ENCODE data around the gene EPS8L3. TPM values are rescaled to one million over a fixed set of nuclear protein-coding genes. Genes with fewer than 3 reads are reported as not detected.

EPS8L3 gene
- total and polyA plus RNA-seq, 2 of the 8 experiments (the other 6 are each of a cell fraction or from before 2014, with no cell fraction given), result not detected

DNA sequence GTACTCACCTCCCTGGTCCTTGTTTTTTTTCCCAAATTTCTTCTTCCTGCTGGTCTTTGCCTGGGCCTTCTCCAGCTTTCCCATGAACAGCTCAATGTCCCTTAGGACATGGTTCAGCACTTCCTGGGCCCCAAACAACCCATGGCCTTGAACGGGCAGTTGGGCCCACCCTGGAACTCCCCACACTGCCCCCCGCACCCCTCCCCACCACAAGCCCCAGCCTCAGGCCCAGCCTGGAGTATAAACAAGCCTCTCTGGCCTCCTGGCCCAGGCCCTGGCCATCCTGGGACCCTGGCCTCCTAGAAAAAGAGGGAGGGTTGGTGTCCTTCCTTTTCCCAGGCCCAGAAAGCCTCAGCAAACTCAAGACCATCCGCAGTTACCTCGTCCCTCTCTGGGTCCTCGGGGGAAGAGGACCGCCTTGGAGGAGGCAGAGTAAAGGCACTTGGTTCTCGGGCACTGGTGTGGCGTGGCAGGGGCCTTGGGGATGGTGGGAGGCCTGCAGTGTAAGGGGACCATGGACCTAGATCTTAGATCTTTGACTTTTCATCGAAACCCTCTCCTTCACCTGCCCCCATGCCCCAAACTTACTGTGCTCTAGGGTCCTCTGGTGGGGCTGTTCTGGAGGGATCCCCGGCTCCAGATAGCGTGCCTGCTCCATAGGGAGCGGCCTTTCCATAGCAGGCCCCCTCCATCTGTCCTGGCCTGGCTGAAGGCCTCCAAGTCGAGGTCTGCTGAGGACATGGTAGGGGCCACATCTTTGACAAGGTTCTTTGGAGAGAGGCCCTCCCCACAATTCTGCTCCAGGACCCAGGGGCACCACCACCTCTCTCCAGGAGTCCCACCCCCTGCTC is 5.6 kb downstream of the EPS8L3 start (continued):
- TF ChIP-seq, protein P1, sequence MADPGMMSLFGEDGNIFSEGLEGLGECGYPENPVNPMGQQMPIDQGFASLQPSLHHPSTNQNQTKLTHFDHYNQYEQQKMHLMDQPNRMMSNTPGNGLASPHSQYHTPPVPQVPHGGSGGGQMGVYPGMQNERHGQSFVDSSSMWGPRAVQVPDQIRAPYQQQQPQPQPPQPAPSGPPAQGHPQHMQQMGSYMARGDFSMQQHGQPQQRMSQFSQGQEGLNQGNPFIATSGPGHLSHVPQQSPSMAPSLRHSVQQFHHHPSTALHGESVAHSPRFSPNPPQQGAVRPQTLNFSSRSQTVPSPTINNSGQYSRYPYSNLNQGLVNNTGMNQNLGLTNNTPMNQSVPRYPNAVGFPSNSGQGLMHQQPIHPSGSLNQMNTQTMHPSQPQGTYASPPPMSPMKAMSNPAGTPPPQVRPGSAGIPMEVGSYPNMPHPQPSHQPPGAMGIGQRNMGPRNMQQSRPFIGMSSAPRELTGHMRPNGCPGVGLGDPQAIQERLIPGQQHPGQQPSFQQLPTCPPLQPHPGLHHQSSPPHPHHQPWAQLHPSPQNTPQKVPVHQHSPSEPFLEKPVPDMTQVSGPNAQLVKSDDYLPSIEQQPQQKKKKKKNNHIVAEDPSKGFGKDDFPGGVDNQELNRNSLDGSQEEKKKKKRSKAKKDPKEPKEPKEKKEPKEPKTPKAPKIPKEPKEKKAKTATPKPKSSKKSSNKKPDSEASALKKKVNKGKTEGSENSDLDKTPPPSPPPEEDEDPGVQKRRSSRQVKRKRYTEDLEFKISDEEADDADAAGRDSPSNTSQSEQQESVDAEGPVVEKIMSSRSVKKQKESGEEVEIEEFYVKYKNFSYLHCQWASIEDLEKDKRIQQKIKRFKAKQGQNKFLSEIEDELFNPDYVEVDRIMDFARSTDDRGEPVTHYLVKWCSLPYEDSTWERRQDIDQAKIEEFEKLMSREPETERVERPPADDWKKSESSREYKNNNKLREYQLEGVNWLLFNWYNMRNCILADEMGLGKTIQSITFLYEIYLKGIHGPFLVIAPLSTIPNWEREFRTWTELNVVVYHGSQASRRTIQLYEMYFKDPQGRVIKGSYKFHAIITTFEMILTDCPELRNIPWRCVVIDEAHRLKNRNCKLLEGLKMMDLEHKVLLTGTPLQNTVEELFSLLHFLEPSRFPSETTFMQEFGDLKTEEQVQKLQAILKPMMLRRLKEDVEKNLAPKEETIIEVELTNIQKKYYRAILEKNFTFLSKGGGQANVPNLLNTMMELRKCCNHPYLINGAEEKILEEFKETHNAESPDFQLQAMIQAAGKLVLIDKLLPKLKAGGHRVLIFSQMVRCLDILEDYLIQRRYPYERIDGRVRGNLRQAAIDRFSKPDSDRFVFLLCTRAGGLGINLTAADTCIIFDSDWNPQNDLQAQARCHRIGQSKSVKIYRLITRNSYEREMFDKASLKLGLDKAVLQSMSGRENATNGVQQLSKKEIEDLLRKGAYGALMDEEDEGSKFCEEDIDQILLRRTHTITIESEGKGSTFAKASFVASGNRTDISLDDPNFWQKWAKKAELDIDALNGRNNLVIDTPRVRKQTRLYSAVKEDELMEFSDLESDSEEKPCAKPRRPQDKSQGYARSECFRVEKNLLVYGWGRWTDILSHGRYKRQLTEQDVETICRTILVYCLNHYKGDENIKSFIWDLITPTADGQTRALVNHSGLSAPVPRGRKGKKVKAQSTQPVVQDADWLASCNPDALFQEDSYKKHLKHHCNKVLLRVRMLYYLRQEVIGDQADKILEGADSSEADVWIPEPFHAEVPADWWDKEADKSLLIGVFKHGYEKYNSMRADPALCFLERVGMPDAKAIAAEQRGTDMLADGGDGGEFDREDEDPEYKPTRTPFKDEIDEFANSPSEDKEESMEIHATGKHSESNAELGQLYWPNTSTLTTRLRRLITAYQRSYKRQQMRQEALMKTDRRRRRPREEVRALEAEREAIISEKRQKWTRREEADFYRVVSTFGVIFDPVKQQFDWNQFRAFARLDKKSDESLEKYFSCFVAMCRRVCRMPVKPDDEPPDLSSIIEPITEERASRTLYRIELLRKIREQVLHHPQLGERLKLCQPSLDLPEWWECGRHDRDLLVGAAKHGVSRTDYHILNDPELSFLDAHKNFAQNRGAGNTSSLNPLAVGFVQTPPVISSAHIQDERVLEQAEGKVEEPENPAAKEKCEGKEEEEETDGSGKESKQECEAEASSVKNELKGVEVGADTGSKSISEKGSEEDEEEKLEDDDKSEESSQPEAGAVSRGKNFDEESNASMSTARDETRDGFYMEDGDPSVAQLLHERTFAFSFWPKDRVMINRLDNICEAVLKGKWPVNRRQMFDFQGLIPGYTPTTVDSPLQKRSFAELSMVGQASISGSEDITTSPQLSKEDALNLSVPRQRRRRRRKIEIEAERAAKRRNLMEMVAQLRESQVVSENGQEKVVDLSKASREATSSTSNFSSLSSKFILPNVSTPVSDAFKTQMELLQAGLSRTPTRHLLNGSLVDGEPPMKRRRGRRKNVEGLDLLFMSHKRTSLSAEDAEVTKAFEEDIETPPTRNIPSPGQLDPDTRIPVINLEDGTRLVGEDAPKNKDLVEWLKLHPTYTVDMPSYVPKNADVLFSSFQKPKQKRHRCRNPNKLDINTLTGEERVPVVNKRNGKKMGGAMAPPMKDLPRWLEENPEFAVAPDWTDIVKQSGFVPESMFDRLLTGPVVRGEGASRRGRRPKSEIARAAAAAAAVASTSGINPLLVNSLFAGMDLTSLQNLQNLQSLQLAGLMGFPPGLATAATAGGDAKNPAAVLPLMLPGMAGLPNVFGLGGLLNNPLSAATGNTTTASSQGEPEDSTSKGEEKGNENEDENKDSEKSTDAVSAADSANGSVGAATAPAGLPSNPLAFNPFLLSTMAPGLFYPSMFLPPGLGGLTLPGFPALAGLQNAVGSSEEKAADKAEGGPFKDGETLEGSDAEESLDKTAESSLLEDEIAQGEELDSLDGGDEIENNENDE (IDR thresholded peaks at IDR 0.05; ENCODE audit: insufficient replicate concordance, low read length), result no peak
- no peak for TF ChIP-seq GABPA (IDR thresholded peaks at IDR 0.05; ENCODE audit: borderline replicate concordance, insufficient read depth, low read length)
- TF ChIP-seq CBX5 (IDR thresholded peaks at IDR 0.05; ENCODE audit: low read depth, low read length), result no peak
- no peak for TF ChIP-seq SP4 (IDR thresholded peaks at IDR 0.05; ENCODE audit: low read length)
- TF ChIP-seq BCL11A (IDR thresholded peaks at IDR 0.05; ENCODE audit: low read depth in 2 of 2, low read length in 2 of 2), result no peak
- TF ChIP-seq PHF8 (conservative IDR thresholded peaks at IDR 0.05; ENCODE audit: low read depth, low read length), result no peak
- no peak for TF ChIP-seq EZH2 (IDR thresholded peaks at IDR 0.05; ENCODE audit: low read depth, low read length, severe bottlenecking)
- no peak for TF ChIP-seq KDM5A (IDR thresholded peaks at IDR 0.05; ENCODE audit: low read length)
- TF ChIP-seq, protein P2, sequence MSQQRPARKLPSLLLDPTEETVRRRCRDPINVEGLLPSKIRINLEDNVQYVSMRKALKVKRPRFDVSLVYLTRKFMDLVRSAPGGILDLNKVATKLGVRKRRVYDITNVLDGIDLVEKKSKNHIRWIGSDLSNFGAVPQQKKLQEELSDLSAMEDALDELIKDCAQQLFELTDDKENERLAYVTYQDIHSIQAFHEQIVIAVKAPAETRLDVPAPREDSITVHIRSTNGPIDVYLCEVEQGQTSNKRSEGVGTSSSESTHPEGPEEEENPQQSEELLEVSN (IDR thresholded peaks at IDR 0.05), result no peak

Data from H1 (cell line).